ENCODE results near the gene DSPP. TPM values are rescaled to one million over a fixed set of nuclear protein-coding genes. Genes with fewer than 3 reads are reported as not detected.
"Not testable (repeated sequence)": the region's sequence is repeated elsewhere in the genome, so short reads cannot be mapped to it uniquely, and the experiment has no call there.

Gene DSPP
- total and polyA plus RNA-seq, 2 experiments from 2014 or later, result not detected

DNA sequence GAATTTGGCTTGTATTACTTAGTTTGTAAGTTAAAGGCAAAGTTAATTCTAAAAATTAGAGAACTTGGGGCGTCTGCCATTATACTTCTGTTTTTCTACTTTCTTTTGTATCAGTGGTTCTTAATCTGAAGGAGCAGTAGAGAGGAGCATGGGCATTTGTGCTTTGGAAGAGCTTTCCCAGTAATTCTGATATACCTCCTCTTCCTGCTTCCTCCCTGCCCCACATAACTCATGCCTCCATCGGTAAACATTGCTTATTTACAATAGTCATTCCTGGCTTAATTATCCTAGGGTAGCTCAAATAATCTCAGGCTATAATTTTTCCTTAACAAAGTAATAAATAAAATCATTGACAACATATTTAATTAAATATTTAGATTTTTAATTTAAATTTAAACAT is 42.1 kb upstream of the DSPP start:
- Histone ChIP-seq H3K4me3 (no peak overlapping the region), H2AFZ (no peak overlapping the region), H3K79me2 (ENCODE audit: insufficient read depth) (no peaks in the 10 kb centered on the region), H3K9ac (no peak overlapping the region), H3K9me3 (ENCODE audit: low read depth) (no peaks in the 10 kb centered on the region), H3K4me2 (ENCODE audit: unreplicated experiment) (no peak overlapping the region), H3K36me3 (ENCODE audit: low read depth) (no peaks in the 10 kb centered on the region), H3K9me2 (ENCODE audit: insufficient read depth) (no peaks in the 10 kb centered on the region), H3K4me1 (ENCODE audit: insufficient read depth) (no peaks in the 10 kb centered on the region), H3F3A (ENCODE audit: insufficient read depth) (no peaks in the 10 kb centered on the region), H3K27me3 (replicated peaks; ENCODE audit: insufficient read depth) (no peaks in the 10 kb centered on the region), H4K20me1 (ENCODE audit: insufficient read depth) (no peaks in the 10 kb centered on the region), H3K27ac (no peak overlapping the region)
- DNase-seq, result no peak
- TF ChIP-seq EZH2 (IDR thresholded peaks at IDR 0.05; ENCODE audit: insufficient read depth, poor library complexity, severe bottlenecking), result no peak
- TF ChIP-seq EZH2phosphoT487 (IDR thresholded peaks at IDR 0.05; ENCODE audit: insufficient read depth, low read depth), result no peak
- 76 to 87% methylated on average over 2 of the region's 2 CpGs for WGBS, 2 experiments (ENCODE audit: low coverage in 1 of 2, low lambda C conversion rate in 2 of 2, missing lambda C conversion rate in 2 of 2)
- in situ Hi-C loops (cut with MboI), result no loop called here

DNA sequence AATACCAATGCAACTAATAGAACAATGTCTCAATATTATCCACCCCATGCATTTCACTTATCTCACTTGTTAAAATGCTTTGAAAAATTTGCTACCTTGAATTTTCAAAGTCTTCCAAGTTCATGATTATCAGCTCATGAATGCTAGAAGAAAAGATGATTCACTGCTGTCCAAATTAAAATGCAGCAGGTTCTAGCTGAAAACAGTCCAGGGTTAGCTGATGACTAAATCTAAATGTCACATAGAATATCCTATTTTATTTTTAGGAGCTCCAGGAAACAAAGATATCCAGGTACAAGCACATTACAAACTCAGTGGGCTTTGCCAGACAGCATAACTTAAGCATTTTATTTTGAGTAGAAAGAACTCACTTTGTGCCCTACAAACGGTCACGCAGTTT is 41.1 kb upstream of the DSPP start:
- no peaks in the 10 kb centered on the region for H3K4me1 ChIP-seq (ENCODE audit: insufficient read depth)
- DNase-seq, result peak; percentile 17
- WGBS, 2 experiments (ENCODE audit: low coverage in 1 of 2, low lambda C conversion rate in 2 of 2, missing lambda C conversion rate in 2 of 2), result 100% methylated on average over 2 of the region's 2 CpGs
- no peak overlapping the region for H3K27ac ChIP-seq
- TF ChIP-seq EZH2 (IDR thresholded peaks at IDR 0.05; ENCODE audit: insufficient read depth, poor library complexity, severe bottlenecking) (no peak), EZH2phosphoT487 (IDR thresholded peaks at IDR 0.05; ENCODE audit: insufficient read depth, low read depth) (no peak)
- H3F3A ChIP-seq (ENCODE audit: insufficient read depth), result no peaks in the 10 kb centered on the region
- no peaks in the 10 kb centered on the region for H3K9me3 ChIP-seq (ENCODE audit: low read depth)
- no peak overlapping the region for H3K4me2 ChIP-seq (ENCODE audit: unreplicated experiment)
- H3K36me3 ChIP-seq (ENCODE audit: low read depth), result no peaks in the 10 kb centered on the region
- no peak overlapping the region for H3K4me3 ChIP-seq
- in situ Hi-C loops (cut with MboI), result no loop called here
- H3K79me2 ChIP-seq (ENCODE audit: insufficient read depth), result no peaks in the 10 kb centered on the region
- no peak overlapping the region for H3K9ac ChIP-seq
- no peaks in the 10 kb centered on the region for H3K27me3 ChIP-seq (replicated peaks; ENCODE audit: insufficient read depth)
- H2AFZ ChIP-seq, result no peak overlapping the region
- H4K20me1 ChIP-seq (ENCODE audit: insufficient read depth), result no peaks in the 10 kb centered on the region
- no peaks in the 10 kb centered on the region for H3K9me2 ChIP-seq (ENCODE audit: insufficient read depth)

DNA sequence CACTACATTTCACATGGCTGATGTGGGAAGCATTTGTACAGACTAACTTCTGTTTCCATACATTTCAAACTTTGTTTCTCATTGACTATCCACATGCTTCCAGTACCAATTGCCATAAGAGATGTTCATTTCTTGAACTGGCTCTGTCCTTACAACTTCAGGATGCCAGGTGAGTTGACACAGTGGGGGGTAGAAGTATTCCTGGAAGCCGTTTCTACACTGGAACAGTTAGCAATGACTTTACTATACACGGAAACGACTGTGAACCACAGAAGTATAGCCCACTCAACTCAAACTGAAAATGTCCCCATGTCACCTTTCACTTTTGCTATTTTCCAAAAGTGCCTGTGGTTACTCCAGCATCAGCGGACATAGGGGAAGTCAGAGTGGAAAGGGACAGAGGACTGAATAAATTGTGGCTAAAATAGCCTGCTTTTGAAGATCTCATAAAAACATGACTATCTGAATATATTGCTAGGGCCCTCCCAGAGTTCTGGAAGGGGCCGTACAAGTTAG is 38.0 kb upstream of the DSPP start:
- Histone ChIP-seq H3F3A (ENCODE audit: insufficient read depth) (no peaks in the 10 kb centered on the region), H3K4me3 (no peak overlapping the region), H3K4me1 (ENCODE audit: insufficient read depth) (no peaks in the 10 kb centered on the region), H3K27ac (no peak overlapping the region), H3K9ac (no peak overlapping the region), H3K36me3 (ENCODE audit: low read depth) (no peaks in the 10 kb centered on the region), H3K4me2 (ENCODE audit: unreplicated experiment) (no peak overlapping the region), H3K27me3 (replicated peaks; ENCODE audit: insufficient read depth) (no peaks in the 10 kb centered on the region), H2AFZ (no peak overlapping the region), H3K9me3 (ENCODE audit: low read depth) (no peaks in the 10 kb centered on the region), H4K20me1 (ENCODE audit: insufficient read depth) (no peaks in the 10 kb centered on the region), H3K79me2 (ENCODE audit: insufficient read depth) (no peaks in the 10 kb centered on the region), H3K9me2 (ENCODE audit: insufficient read depth) (no peaks in the 10 kb centered on the region)
- WGBS, 2 experiments (ENCODE audit: low coverage in 1 of 2, low lambda C conversion rate in 2 of 2, missing lambda C conversion rate in 2 of 2), result 87 to 88% methylated on average over 5 of the region's 5 CpGs
- TF ChIP-seq EZH2phosphoT487 (IDR thresholded peaks at IDR 0.05; ENCODE audit: insufficient read depth, low read depth), result no peak
- no peak for TF ChIP-seq EZH2 (IDR thresholded peaks at IDR 0.05; ENCODE audit: insufficient read depth, poor library complexity, severe bottlenecking)
- in situ Hi-C loops (cut with MboI), result no loop called here
- DNase-seq, result no peak

DNA sequence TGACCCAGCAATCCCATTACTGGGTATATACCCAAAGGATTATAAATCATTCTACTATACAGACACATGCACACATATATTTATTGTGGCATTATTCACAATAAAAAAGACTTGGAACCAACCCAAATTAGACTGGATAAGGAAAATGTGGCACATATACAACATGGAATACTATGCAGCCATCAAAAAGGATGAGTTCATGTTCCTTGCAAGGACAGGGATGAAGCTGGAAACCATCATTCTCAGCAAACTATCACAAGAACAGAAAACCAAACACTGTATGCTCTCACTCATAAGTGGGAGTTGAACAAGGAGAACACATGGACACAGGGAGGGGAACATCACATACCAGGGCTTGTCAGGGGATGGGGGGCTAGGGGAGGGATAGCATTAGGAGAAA is 34.0 kb upstream of the DSPP start:
- H3K36me3 ChIP-seq (ENCODE audit: low read depth); H3K4me1 ChIP-seq (ENCODE audit: insufficient read depth); in situ Hi-C loops (cut with MboI); H3K9me3 ChIP-seq (ENCODE audit: low read depth); H3K79me2 ChIP-seq (ENCODE audit: insufficient read depth); H3K4me3 ChIP-seq; H2AFZ ChIP-seq; DNase-seq; H3K27me3 ChIP-seq (replicated peaks; ENCODE audit: insufficient read depth); H3K4me2 ChIP-seq (ENCODE audit: unreplicated experiment); H3K9me2 ChIP-seq (ENCODE audit: insufficient read depth); H3K27ac ChIP-seq; H3F3A ChIP-seq (ENCODE audit: insufficient read depth); H4K20me1 ChIP-seq (ENCODE audit: insufficient read depth); H3K9ac ChIP-seq: not testable (repeated sequence)

DNA sequence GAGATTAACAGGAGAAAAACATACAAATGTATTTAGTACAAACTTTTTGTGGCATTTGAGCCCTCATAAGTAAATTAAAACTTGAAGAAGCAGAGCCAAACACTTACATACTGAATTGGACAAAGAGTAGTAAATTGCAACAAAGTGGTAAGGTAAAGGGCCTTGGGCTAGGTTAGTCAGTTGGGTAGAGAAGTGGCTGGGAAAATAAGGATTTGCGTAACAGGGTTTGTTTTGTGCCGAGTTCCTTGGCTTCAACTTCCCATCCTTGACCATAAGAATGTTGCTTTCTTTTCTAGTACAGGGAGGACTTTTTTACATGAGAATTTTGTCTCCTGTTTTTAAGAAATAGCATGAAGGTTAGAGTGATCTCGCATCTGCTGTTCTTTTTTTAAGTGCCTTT is 33.3 kb upstream of the DSPP start:
- 19 to 24% methylated on average over 3 of the region's 3 CpGs for WGBS, 2 experiments (ENCODE audit: low coverage in 1 of 2, low lambda C conversion rate in 2 of 2, missing lambda C conversion rate in 2 of 2)
- Histone ChIP-seq H3K27ac (no peak overlapping the region), H3K4me2 (ENCODE audit: unreplicated experiment) (no peak overlapping the region), H2AFZ (no peak overlapping the region), H3K27me3 (replicated peaks; ENCODE audit: insufficient read depth) (no peaks in the 10 kb centered on the region), H3K9me3 (ENCODE audit: low read depth) (no peaks in the 10 kb centered on the region), H3K79me2 (ENCODE audit: insufficient read depth) (no peaks in the 10 kb centered on the region), H3K4me1 (ENCODE audit: insufficient read depth) (no peaks in the 10 kb centered on the region), H3K36me3 (ENCODE audit: low read depth) (no peaks in the 10 kb centered on the region), H3K9me2 (ENCODE audit: insufficient read depth) (no peaks in the 10 kb centered on the region), H4K20me1 (ENCODE audit: insufficient read depth) (no peaks in the 10 kb centered on the region), H3K4me3 (no peak overlapping the region), H3F3A (ENCODE audit: insufficient read depth) (no peaks in the 10 kb centered on the region), H3K9ac (no peak overlapping the region)
- peak; percentile 70 for DNase-seq
- in situ Hi-C loops (cut with MboI), result no loop called here
- TF ChIP-seq EZH2phosphoT487 (IDR thresholded peaks at IDR 0.05; ENCODE audit: insufficient read depth, low read depth), result no peak
- no peak for TF ChIP-seq EZH2 (IDR thresholded peaks at IDR 0.05; ENCODE audit: insufficient read depth, poor library complexity, severe bottlenecking)
